ENCODE results near the gene KRT74.

The KRT74 gene

DNA sequence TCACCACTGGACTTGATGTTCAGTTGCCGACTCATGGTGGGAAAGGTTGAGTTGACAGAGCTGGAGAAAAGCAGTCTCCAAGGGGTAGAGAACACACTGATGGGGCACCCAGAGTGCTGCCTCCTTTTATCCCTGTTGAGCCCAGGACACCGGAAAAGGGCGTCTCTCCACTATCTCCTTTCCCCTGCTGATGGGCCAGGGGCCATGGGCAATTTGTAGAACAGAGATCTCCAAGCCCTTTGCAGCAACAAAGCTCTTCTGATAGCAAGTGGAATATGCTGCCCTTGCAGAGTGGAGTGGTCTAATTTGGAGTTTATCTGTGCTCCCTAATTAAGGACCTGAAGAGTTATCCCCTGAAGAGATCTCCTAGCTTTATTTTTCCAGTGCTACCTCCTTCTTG, at the start of gene KRT74:
KRT74 (minus strand) TSS at position 101 of the 400 bp plus-strand sequence; CDS start at position 35, 66 bp downstream.
- DNase-seq = no peak

DNA sequence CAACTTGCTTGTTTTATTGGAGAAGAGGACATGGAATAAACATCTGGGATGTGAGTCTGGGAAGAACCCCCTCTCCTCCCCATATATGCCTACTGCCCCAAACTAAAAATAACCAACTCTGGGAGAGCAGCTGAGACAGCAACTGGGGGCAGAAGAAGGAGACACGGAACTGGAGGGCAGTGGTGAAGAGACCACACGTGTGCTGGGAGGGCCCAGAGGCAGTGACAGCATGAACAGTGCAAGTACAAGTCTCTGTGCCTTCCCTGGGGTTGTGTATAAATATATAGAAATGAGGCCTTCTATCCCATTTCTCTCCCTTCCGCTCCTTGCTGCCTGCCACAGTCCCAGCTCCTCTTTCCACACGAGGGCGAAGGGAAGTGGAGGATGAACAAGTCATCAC, 48.7 kb upstream of the KRT74 start:
- DNase-seq = no peak

DNA sequence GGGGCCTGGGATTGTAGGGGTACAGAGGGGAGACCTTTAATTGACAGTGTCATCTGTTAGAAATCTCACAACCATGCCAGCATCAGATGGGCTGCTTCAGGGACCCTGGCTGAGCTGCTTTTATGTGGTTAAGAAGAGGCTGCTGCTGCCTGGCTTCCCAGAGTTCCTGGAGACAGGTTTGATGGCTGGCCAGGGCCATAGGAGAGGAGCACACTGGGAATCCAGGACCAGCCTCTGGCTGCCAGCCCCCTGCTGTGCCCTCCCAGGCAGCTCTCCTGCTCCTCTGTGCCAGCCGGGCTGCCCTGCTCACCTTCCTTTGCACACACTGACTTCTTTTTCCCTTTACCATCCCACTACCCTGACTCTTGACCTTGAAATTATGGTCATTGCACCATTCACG, 45.2 kb upstream of the KRT74 start:
- no peak for DNase-seq

DNA sequence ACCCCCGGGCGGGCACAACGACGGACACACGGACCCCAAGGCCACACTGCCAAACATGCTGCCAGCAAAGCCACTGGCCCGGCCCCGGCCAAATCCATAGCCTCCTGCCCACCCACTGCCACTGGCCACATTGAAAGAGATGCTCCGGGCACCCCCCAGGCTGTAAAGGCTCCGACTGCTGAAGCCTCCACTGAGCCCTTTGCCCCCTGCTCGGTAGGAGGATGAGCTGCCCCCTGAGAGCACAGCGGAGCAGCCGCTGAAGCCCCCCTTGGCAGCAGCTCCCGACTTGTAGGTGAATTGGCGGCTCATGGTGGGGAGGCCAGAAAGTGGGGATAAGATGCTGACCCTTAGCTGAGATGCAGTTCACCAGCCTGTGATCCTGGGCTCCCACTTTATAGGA, 44.6 kb upstream of the KRT74 start, which contains the start of gene KRT73:
KRT73 (minus strand) TSS at position 344 of the 400 bp plus-strand sequence; CDS start at position 309, 35 bp downstream.
- no peak for DNase-seq

DNA sequence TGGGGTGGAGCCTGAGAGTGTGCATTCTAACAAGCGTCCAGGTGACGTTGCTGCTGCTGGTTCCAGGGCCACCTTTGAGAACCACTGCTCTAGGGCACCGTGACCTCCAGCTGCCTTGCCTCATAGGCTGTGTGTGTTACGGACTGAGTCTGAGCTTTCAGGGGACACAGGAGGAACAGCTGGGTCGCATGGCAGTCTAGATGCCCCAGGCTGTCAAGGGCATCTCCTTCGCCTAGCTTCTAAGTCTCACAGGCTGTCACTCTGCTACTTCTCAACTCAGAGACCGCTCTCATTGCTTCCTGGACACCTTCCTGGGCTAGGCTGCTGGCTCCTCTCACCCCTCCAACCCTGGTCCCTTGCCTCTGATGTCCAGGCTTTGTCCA, 43.8 kb upstream of the KRT74 start:
- DNase-seq = no peak

DNA sequence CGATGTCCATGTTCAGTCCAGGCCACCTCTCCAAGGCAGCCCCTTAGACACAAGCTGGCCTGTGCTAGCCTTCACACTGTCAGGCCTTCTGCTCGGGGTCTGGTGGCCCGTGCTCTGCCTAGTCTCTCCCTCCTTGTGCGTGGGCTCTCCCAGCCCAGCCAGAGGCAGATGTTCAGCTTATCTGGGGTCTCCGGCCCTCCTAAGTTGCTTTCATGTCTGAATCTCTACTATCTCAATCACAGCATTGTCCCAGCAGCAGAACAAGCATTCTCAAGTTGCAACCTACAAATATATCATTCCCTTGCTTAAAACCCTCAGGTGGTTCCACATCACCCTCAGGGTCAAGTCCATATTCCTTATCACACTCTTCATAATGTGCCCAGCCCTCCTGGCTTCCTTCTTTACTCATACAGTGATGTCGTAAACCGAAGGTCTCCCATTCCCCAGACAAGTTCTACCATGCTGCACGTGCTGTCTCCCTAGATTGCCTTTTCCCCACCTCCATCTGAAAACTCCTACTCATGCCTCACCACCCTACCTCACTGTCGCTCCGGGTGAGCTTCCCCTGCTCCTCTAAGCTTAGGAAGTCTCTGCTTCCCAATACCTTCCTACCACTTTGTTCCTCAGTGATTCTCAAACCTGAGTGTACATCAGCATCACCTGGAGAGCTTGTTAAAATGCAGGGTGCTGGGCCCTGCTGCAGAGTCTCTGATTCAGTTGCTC, 43.2 kb upstream of the KRT74 start:
- DNase-seq = no peak

DNA sequence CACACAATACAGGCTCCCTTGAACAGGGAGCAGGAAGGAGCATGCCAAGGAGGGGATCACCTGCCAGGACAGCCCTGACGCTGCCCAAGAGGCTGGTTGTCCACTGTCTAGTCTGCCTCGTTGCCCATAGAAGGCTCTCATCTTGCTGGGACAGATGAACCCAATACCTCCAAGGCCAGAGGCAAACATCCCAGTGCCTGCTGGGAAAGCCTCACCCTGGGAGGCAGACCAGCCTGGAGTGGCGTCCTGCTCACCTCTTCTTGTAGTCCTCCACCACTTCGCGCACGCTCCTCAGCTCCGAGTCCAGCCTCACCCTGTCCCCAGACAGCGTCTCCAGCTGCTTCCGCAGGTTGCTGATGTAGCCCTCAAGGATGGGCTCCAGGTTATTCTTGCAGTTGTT, 42.3 kb upstream of the KRT74 start:
- no peak for DNase-seq

DNA sequence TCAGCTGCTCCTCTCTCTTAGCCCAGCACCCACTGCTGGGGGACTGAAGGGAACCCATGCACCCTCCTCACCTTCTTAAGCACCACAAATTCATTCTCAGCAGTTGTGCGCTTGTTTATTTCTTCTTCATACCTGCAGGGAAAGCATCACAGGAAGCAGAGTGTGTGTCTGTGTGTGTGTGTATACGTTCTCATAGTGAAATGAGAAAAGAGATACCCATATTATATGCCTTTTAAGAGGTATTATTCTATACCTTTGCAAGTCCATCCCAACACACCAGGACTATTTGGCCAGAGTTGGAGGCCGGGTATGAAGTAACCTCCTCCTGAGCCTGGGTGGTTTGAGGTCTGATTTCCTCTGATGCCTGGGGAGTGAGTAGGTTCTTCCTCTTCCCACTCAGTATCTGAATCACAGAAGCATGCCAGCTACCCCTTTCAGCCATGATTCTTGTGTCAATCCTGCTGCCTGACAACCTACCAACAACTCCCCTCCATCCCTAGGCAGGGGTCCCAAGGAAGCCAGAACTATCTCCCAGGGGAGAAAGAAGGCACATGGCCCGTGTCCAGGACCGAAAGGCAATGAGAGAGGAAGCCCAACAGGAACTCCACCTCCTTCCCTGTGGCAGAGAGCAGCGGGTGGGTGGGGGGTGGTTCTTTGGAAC, 41.7 kb upstream of the KRT74 start:
- DNase-seq = peak in 1 of 2 experiments; percentile 17

DNA sequence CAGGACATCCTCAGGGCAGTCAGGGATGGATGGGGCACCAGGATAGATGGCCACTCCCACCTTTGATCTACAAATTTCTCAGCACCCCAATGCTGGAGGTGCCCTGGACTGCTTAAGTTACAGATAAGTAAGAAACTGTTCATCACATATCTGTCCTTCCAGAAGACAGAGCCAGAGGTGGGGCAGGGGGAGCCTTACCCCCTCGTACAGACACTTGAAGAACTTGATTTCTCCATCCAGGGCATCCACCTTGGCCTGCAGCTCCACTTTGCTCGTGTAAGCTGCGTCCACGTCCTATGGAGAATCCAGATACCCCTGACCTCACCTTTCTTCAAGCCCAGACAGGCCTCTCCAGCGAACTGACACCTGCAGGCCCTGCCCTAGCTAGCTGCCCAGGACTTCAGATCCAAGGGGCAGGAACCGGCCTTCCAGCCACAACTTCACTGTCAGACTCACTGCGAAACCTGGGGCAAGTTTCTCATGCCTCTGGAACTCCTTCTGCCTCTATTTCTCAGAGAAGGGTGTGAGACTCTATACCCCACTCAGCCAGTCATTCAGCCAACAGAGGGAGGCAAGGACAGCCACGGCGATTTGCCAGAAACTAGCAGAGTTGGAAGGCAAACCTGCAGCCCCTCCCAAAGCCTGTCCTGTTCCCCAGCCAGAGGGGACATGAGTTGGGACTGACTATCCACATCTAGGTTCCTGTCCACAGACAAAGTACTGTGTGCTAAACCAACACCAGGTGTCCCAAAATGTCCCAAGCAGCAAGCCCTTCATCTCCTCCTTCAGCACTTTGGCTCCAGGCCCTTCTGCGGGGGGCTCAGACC, 41.0 kb upstream of the KRT74 start:
- DNase-seq = no peak

DNA sequence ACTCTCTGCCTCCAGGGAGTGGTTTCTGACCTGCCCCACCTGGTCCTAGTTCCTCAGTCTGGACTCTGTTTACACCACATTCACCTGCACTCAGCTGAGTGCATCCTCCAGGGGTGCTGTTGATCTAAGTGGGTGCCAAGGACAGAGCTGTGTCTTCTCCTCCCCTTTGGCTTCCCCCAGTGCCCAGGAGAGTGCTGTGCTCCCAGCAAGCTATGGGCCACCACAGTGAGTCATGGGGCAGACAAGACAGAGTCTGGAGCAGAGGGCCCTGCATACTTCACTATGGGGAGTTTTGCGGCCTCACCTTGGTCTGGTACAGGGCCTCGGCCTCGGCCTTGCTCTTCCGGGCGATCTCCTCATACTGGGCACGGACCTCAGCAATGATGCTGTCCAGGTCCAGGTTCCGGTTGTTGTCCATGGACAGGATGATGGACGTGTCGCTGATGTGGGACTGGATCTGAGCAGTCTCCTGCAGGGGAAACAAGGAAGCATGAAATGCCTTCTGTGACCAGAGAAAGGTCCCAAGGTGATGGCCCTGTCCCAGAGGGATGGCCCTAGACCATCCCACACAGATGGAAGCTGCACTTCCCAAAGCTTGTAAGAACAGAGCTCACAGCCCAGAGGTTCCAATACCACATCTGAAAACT, 39.9 kb upstream of the KRT74 start:
- DNase-seq = no peak

DNA sequence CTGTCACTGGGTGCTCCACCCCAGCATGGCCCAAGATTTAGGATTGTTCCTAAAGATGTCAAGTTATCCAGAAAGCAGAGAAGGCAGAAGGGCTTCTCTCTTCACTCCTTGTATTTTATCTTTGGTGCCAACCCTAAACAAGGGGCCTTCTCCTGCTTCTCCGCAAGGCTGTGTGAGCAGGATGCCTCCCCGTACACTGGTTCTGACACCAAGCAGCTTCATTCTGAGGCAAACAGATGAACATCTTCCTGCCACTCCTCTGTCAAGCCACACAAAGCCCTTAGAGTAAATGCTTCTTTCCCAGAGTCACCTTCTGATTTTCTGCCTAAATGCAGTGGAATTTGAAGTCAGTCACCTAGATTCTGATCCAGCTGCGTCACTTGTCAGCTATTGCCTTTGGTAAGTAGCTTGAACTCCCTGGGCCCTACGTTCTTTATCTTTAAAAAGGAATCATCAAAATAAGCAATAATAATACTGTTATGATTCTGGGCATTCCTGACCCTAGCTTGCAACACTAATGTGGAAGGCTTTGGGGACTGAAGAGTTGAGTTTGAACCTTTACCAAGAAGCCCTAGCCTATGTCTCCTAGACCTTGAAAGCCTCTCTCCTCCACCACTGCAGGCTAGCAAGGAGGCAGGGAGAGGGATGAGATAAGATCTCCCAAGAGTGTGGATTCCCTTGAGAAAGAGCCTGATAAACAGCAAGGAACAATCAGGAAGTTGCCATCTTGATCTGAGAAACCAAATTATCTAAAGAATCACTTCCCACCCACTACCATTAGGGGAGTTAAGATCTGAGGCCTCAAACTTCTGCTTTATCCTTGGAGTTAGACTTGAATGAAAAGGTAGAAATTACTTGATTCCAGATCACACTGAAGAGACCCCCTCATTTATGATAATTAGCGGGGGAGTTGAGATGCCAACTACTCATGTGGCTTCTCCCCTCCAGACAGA, 39.1 kb upstream of the KRT74 start:
- no peak for DNase-seq

DNA sequence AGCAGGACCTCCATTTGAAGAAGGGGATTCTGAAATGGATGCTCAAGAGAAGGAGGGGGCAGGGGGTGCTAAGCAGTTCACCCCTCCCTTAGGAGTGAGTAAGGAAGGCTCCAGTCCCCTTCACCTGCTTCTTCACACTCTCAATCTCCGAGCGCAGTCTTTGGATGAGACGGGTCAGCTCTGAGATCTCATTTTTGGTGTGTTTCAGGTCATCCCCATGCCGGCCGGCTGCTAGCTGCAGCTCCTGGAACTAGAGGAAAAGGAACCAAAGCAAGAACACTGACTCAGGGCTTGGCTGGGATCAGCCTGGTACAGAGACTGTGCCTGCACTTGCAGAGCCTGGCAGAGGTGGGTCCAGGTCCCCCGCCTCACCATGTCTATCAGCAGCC, 37.4 kb upstream of the KRT74 start:
- DNase-seq = no peak

DNA sequence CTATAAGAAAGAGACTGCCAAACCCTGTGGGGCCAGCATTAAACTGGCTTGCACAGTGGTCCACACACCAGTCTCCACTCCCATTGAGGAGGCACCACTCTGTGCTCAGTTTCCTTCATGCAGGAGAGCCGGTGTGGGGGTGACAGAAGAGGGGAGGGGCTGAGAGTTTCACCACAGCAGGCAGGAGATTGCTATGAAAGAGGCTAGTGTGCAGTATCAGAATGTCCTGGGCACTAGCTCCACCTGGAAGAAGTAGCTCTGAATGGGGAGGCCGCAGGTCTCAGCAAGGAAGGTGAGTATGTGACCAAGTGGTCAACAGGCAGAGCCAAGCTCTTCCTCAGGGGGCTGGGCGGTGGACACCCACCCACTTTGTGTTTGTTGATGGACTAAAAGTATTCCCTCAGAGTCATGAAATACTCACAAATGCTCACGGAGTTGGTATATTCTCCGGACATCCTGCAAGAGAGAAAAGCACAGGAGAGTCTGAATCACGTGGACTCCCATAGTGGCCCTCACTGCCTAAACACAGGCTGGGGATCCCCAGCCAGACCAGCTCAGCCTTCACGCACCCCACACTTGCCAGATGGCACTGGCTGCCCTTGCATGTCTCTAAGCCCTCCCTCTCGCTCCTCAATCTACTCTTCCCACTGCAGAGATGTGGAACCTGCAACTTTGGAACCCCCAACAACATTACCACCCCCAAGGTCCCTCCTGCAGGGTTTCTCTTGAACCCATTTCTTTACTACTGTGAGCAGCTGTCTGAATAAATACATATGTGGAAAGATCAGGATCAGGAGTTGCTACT, 35.4 kb upstream of the KRT74 start:
- no peak for DNase-seq

DNA sequence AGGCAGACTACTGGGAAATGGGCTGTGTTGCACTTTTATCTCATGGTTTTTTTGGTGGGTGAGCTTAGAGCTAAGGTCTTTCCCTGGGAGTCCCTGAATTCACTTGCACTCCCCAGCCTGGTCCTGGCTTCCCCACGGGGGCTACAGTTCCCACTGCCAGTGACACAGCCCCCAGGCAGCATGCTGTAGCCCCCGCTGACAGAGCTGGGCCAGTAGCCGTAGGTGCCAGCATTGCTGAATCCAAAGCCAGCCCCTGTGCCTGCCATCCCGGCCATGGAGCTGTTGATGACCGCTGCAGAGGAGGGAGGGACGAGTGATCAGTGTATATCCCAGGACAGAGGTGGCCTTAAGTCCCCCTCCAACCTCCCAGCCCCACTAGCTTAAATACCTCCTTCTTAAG, 34.5 kb upstream of the KRT74 start:
- no peak for DNase-seq

DNA sequence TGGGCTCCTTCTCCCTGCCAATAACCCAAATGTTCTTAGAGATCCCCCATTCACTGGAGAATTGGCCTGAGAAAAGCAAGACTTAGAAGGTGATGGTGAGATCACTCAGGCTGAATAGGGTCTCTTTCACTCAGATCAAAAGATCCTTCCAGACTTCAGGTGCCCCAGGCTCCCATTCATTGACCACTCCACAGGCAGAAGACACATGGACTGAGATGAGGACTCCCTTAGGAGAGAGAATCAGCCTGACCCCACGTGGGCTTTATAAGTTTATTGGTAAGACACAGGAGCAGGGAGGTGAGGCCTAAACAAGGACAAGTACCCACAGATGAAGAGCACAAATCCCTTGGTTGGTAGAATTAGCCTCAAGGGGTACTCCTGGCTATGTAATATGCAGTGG, 33.7 kb upstream of the KRT74 start:
- no peak for DNase-seq

DNA sequence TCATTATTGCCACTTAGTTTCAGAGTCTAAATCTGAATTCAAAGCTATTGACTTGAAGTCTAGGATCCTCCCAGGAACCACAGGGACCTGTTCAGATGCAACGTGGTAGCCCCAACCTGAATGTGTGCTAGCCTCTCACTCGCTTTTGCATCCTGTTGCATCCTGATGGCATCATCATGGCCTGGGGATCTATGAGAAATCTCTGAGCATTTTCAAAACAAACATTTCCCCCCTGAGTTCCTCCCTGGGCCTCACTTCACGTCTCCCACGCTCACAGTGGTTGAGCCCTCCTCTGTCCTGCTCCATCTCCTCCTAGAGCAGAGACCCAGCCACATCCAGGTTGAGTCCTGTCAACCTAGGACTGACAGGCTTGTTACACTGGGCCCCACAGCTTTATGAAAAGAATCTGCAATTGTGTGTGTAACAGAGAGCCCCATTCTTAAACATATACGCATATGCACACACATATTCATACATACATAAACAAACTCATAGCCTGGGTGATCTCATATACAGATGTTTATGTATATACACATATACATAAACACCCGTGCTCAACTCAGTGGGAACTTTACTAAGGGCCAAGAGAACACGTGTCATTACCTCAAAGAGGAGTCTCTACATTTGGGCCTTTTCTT, 33.1 kb upstream of the KRT74 start:
- DNase-seq = no peak

DNA sequence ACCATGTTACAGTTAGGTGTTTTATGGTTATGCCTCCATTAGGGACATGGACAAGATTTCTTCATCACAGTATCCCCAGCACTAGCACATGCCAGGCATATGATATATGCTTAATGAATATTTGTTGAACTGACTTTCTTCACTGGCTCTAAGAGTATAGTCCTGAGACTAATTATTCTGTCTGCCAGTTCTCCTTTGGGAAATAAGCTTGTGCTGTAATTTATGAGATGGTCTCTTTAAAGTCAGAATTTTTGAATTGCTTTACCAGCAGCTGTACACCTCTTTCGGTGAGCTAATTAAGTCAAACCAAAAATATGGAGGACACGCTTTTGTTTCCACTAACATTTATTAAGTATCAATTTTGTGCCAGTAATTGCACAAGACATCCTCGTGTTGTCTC, 32.5 kb upstream of the KRT74 start:
- no peak for DNase-seq

DNA sequence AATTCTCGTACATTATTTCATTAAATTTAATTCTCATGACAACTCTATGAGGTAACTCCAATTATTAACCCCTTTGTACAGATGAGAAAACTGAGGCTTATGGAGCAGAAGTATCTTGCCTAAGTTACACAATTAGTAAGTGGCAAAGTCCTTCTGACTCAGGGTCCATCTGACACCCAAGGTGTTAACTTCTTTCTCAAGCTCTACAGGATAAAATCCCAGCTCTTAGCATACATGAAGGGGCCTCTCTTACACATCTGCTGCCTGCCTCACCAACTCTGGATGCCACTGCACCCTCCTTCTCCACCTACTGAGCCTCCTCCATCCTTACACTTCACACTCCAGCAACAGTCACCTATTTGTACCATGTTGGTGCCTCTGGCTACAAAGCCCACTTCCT, 31.9 kb upstream of the KRT74 start:
- no peak for DNase-seq

DNA sequence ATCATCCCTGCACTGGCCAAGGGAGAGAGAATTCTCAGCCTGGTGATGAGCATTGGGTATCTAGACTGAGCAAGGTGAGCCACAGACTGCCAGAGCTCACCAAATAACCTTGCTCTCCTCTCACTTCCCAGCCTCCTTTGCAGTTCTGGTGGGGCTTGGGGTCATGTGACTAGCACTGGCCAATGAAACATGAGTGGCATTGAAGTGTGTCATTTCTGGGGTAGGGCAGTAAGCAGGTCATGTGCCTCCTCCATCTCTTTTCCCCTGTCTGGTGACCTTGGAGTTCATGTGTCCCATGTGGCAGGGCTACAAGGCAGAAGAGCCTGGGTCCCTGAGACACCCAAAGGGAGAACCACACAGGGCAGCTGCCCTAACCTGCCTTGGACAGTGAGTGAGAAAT, 31.2 kb upstream of the KRT74 start:
- DNase-seq = no peak

DNA sequence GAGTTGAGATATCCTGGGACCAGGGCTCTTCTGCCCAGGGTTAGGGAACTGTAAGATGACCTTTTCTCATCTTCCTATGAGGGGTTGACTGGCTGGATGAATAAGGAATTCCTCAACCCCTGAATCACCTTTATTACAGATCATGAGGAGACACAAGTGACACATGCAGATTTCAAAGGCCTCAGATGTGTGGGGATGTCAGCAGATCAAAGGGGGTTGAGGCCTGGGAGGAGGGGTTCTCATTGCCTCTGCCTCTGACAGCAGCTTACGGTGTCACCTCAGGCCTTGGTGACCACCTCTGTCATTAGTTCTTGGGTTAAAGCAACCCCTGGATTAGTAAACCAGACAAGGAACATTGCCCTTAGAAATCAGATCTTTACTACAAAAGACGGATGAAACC, 29.7 kb upstream of the KRT74 start:
- peak; percentile 28 to 42 for DNase-seq

DNA sequence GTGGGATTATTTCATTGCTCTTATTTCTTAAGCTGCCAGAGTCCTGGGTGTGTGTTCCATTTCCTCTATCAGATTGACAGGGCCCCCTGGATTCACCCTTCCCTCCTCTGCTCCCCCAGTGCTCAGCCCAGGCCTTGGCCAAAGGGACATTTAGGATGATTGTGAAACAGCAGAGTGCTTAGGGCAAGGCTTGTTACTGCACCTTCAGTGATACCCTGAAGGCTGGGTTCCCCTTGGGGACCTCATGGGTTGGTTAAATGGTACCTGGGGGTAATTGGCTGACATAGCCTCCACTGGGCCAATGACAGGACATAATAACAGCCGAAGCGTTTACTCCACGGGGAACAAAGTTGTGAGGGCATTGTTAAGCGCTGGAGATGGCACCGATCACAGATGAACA, 28.9 kb upstream of the KRT74 start:
- no peak for DNase-seq
